RPMI7951 (cell line): ENCODE measurements around the gene IFT80. TPM values are rescaled to one million over a fixed set of nuclear protein-coding genes. Genes with fewer than 3 reads are reported as not detected.
"Not testable (repeated sequence)": the region's sequence is repeated elsewhere in the genome, so short reads cannot be mapped to it uniquely, and the experiment has no call there.

Source experiments
- DNase-seq: peaks from one replicate; pipeline ENCODE4 v3.0.0-alpha.2; 2012; ENCODE audit warnings: low read depth
- total RNA-seq: library from RNA; depleted of rRNA; stranded (reverse); fragments of >200 nt; shearing (Covaris generic); gene quantifications from 2 replicates; pipeline ENCODE4 v1.2.3, GENCODE V29; 2014

IFT80 gene
- total RNA-seq, 1 experiment from 2014 or later, result 44.7 TPM

GRCh38 chr3:160365869-160366522 lies 33.0 kb downstream of the IFT80 start:
- no peak for DNase-seq

- not testable (repeated sequence) for DNase-seq
Observed at GRCh38 chr3:160362896-160363295, 36.1 kb downstream of the IFT80 start.

DNA sequence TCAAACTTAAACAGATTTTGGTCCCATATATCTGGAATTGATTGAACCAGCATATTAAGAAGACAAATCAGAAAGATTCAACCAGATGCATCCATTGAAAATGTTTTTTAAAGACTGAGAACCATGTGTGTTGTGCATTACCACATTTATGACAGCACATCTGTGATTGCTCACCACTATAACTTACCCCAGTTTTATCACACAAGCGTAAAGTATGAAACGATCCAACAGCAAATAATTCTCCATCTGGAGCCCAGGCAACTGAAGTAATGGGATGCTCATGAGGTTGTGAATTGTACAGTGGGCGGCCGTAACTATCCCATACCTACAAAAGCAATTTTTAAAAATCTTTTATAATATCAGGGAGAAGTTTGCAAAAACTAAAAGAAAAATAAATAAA lies 43.2 kb downstream of the IFT80 start:
- no peak for DNase-seq

DNA sequence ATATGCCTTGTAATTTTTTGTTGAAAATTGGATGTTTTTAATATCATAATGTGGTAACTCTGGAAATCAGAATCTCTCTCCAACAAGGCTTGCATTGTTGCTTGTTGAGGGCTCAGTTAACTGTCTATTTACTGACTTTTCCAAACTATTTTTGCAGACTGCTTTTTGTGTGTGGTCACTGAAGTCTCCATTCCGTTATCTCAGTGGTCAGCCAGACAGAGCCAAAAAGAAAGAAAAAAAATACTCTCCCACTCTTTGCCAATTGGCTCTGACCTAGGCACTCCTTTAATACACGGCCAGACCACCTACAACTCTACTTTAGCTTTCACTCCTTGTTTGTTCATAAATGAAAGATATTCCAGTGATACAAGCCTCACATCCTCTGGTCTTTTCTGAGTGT lies 52.5 kb downstream of the IFT80 start:
- DNase-seq, result no peak

- peak; percentile 29 for DNase-seq
Observed at GRCh38 chr3:160343132-160343531, 55.9 kb downstream of the IFT80 start.

DNA sequence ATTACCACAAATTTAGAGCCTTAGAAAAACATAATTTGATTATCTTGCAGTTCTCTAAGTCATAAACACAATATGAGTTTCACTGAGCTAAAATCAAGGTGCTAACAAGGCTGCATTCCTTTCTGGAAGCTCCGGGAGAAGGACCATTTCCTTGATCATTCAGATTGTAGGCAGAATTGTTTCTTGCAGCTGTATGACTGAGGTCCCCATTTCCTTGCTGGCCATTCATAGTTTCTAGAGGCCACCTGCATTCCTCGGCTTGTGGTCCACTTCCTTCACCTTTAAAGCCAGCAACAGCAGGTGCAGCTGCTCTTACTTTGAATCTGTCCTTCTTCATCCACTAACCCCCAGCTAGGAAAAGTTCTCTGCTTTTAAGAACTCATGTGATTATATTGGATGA lies 58.7 kb downstream of the IFT80 start:
- no peak for DNase-seq

GRCh38 chr3:160331127-160331937 lies 67.7 kb downstream of the IFT80 start:
- peak; percentile 58 for DNase-seq

GRCh38 chr3:160330690-160331089 lies 68.3 kb downstream of the IFT80 start:
- DNase-seq, result no peak

DNA sequence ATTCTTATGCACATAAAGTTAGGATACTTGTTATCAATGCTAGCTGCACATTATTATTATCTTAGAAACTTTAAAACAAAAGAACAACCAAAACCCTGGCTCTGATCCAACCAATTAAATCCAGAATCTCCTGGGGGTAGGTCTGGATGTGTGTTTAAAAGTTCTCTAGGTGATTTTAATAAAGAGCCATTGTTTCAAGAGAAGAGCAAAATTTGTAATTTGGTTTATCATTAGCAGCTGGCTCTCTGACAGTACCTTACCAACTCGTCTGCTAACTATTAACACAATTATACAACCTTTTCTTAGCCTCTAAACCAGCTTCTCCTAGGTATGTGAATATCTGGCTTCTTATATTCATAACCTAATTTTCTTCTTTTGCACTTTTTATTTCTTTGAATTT lies 68.9 kb downstream of the IFT80 start:
- no peak for DNase-seq

- DNase-seq, result not testable (repeated sequence)
Observed at GRCh38 chr3:160326286-160326685, 72.7 kb downstream of the IFT80 start.

- not testable (repeated sequence) for DNase-seq
Observed at GRCh38 chr3:160321821-160322220, 77.2 kb downstream of the IFT80 start.

DNA sequence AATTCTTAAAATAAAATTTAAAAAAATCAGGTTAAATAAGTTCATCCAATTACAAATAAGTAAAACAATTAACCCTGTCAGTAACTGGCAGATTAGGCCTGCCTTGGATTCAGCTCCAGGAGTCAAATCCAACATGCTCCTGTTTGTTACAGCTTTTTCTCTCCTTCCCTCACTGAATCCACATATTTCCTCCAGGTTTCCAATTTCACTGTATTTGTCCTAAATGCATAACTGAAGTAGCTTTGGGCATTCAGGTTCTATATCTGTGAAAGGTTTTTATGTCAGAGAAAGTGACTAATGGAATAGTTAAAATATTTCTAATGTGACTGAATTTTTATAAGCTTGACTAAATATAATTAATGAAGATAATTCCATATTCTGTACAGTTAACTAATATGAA lies 79.7 kb downstream of the IFT80 start:
- DNase-seq, result no peak

DNA sequence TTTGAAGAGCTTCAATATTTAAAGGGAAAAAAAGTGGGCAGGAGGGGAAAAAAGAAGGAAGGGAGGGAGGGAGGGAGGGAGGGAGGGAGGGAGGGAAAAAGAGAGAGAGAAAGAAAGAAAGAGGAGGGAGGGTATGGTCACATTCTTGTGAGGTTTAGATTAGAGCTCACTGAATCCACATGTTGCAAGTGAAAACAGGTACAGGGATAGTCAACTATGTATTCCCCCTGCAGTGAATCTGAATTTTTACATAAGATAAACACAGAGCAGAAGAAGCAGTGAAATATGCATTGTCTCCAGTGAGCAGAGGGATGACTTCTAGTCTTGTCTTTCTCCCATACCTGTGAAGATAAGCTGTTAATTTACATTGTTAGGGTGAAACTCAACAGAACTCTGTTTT lies 84.0 kb downstream of the IFT80 start:
- no peak for DNase-seq

- DNase-seq, result no peak
Observed at GRCh38 chr3:160312014-160312624, 86.9 kb downstream of the IFT80 start.

- no peak for DNase-seq
Observed at GRCh38 chr3:160302806-160303205, 96.2 kb downstream of the IFT80 start.

- DNase-seq, result no peak
Observed at GRCh38 chr3:160296591-160296990, 102.4 kb downstream of the IFT80 start.

DNA sequence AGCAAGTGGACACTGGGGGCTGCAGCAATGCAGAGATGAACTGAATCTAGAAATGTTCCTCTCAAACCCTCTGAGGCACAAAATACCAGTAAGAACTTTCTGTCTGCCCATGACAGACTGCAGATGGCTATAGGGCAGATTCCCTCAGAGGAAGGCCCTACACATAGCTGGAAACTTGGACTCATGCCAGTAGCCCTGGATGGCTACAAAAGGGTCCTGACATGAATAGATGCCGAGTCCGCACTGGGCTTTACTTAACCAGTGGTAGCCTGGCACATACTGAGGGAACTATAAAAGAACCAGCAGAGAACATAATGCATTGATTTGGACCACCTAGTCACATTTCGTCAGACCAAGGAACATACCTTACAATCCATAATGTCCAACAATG lies 107.1 kb downstream of the IFT80 start:
- no peak for DNase-seq

GRCh38 chr3:160291290-160291908 lies 107.6 kb downstream of the IFT80 start:
- no peak for DNase-seq

DNA sequence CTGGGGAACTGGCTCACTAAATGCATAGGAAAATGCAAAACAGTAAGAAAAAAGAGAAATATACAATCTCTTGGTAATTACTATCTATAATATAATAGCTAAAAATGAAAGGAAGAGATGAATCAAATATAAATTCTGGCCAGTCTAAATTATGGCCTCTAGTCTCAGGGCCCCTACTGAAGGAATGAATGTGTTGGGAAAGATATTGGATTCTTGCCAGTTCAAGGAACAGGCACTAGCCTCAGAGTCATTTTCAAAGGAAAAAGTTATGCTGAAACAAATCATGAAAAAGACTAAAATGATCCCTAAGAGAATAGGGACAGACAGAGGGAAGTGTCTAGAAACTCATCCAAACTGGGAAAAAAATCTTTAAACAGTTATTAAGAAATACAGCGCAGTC lies 111.4 kb downstream of the IFT80 start:
- no peak for DNase-seq

GRCh38 chr3:160286231-160286630 lies 112.8 kb downstream of the IFT80 start:
- DNase-seq, result no peak

DNA sequence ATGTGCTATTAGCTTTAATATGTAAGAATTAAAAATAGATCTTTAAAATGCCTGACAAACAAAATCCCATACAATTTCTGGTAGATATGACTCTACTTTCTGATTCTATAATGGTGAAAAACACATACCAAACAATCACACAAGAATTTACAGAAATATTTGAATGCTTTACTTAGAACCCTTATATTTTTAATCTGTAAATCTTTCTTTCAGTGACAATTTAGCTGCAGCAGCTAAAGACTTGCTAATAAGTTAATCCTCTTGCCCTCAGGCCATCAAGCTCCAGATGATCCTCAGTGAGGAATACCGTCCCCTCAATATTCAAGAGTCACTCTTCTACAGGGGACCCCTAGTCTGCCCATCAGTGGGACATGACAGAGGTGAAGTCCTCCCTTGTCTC lies 118.2 kb downstream of the IFT80 start:
- DNase-seq, result no peak

- DNase-seq, result no peak
Observed at GRCh38 chr3:160279657-160280056, 119.4 kb downstream of the IFT80 start.

DNA sequence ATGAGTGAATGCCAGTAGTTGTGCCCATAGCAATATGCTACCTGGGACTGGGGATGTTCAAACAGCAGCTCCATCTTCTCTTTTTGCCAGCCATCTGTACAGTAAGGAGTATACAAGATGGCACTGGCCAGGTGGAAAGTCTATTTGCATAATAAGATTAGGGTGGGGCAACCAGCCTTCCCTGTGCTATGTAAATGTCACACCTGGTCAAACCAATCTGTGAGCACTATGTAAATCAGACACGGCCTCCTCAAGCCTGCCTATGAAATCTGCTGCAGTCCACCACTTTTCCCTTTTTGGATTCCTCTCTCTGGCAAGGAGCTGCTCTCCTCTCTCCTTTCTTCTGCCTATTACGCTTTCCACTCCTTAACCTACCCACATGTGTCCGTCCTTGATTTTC lies 120.8 kb downstream of the IFT80 start:
- no peak for DNase-seq
